ENCODE data around the gene DENND6B. TPM values are rescaled to one million over a fixed set of nuclear protein-coding genes. Genes with fewer than 3 reads are reported as not detected.

The DENND6B gene
- total and polyA plus RNA-seq, 2 experiments from 2014 or later, result 0.71 to 1.3 TPM

DNA sequence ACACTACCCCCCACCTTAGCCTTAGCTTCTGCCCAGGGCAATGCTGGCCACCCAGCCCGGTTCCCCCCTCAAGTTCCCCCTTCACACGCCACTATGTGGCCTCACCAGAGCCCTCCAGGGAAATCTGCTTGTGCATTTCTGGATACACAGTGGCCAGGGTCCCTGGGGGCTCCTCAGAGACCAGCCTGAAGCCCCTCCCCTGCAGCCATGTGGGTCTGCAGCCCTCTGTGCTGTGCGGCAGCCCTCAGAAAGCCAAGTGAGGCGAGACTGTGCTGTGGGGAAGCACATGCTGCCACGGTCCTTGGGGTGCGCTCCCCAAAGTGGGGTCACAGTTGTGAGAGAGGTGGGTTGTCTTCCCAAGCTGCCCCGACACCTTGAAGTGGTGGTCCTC is 17.2 kb downstream of the DENND6B start:
- TF ChIP-seq CREB1 (CRISPR knock-in tag; IDR thresholded peaks at IDR 0.05; ENCODE audit: low read depth), result no peak
- no peak for TF ChIP-seq ZNF331 (CRISPR knock-in tag; IDR thresholded peaks at IDR 0.05; ENCODE audit: low read depth)
- TF ChIP-seq, protein P1, sequence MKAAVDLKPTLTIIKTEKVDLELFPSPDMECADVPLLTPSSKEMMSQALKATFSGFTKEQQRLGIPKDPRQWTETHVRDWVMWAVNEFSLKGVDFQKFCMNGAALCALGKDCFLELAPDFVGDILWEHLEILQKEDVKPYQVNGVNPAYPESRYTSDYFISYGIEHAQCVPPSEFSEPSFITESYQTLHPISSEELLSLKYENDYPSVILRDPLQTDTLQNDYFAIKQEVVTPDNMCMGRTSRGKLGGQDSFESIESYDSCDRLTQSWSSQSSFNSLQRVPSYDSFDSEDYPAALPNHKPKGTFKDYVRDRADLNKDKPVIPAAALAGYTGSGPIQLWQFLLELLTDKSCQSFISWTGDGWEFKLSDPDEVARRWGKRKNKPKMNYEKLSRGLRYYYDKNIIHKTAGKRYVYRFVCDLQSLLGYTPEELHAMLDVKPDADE (IDR thresholded peaks at IDR 0.05), result no peak
- no peak for TF ChIP-seq EZH2phosphoT487 (IDR thresholded peaks at IDR 0.05; ENCODE audit: unreplicated experiment)
- no peak for TF ChIP-seq JUNB (IDR thresholded peaks at IDR 0.05; ENCODE audit: unreplicated experiment)
- no peak for TF ChIP-seq ZNF114 (CRISPR knock-in tag; IDR thresholded peaks at IDR 0.05)
- TF ChIP-seq, protein P2, sequence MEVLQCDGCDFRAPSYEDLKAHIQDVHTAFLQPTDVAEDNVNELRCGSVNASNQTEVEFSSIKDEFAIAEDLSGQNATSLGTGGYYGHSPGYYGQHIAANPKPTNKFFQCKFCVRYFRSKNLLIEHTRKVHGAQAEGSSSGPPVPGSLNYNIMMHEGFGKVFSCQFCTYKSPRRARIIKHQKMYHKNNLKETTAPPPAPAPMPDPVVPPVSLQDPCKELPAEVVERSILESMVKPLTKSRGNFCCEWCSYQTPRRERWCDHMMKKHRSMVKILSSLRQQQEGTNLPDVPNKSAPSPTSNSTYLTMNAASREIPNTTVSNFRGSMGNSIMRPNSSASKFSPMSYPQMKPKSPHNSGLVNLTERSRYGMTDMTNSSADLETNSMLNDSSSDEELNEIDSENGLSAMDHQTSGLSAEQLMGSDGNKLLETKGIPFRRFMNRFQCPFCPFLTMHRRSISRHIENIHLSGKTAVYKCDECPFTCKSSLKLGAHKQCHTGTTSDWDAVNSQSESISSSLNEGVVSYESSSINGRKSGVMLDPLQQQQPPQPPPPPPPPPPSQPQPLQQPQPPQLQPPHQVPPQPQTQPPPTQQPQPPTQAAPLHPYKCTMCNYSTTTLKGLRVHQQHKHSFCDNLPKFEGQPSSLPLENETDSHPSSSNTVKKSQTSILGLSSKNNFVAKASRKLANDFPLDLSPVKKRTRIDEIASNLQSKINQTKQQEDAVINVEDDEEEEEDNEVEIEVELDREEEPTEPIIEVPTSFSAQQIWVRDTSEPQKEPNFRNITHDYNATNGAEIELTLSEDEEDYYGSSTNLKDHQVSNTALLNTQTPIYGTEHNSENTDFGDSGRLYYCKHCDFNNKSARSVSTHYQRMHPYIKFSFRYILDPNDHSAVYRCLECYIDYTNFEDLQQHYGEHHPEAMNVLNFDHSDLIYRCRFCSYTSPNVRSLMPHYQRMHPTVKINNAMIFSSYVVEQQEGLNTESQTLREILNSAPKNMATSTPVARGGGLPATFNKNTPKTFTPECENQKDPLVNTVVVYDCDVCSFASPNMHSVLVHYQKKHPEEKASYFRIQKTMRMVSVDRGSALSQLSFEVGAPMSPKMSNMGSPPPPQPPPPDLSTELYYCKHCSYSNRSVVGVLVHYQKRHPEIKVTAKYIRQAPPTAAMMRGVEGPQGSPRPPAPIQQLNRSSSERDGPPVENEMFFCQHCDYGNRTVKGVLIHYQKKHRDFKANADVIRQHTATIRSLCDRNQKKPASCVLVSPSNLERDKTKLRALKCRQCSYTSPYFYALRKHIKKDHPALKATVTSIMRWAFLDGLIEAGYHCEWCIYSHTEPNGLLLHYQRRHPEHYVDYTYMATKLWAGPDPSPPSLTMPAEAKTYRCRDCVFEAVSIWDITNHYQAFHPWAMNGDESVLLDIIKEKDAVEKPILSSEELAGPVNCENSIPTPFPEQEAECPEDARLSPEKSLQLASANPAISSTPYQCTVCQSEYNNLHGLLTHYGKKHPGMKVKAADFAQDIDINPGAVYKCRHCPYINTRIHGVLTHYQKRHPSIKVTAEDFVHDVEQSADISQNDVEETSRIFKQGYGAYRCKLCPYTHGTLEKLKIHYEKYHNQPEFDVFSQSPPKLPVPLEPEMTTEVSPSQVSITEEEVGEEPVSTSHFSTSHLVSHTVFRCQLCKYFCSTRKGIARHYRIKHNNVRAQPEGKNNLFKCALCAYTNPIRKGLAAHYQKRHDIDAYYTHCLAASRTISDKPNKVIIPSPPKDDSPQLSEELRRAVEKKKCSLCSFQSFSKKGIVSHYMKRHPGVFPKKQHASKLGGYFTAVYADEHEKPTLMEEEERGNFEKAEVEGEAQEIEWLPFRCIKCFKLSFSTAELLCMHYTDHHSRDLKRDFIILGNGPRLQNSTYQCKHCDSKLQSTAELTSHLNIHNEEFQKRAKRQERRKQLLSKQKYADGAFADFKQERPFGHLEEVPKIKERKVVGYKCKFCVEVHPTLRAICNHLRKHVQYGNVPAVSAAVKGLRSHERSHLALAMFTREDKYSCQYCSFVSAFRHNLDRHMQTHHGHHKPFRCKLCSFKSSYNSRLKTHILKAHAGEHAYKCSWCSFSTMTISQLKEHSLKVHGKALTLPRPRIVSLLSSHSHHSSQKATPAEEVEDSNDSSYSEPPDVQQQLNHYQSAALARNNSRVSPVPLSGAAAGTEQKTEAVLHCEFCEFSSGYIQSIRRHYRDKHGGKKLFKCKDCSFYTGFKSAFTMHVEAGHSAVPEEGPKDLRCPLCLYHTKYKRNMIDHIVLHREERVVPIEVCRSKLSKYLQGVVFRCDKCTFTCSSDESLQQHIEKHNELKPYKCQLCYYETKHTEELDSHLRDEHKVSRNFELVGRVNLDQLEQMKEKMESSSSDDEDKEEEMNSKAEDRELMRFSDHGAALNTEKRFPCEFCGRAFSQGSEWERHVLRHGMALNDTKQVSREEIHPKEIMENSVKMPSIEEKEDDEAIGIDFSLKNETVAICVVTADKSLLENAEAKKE (CRISPR knock-in tag; IDR thresholded peaks at IDR 0.05), result no peak
- TF ChIP-seq NANOG (IDR thresholded peaks at IDR 0.05; ENCODE audit: borderline replicate concordance), result no peak
- Mint-ChIP-seq H3K4me1 (peaks cover 17% of the 10 kb centered on the region), H3K4me3 (no peak overlapping the region), H3K27me3 (ENCODE audit: insufficient read depth, low read depth, poor library complexity) (peaks cover 20% of the 10 kb centered on the region), H3K36me3 (ENCODE audit: low read depth) (no peaks in the 10 kb centered on the region), H3K27ac (no peak overlapping the region), H3K9me3 (no peaks in the 10 kb centered on the region)
- Histone ChIP-seq H4K20me1 (replicated peaks; ENCODE audit: insufficient read depth) (peaks cover 5% of the 10 kb centered on the region), H3K4me2 (no peak overlapping the region), H3K79me2 (replicated peaks; ENCODE audit: insufficient read depth) (no peaks in the 10 kb centered on the region), H2AFZ (no peak overlapping the region), H3K36me3 (ENCODE audit: insufficient read depth) (no peaks in the 10 kb centered on the region), H3K27ac (ENCODE audit: low read depth) (no peak overlapping the region), H3K4me1 (ENCODE audit: insufficient read depth) (peaks cover 15% of the 10 kb centered on the region; the same call in 1 of the 2 replicates), H3K9me2 (ENCODE audit: insufficient read depth) (no peaks in the 10 kb centered on the region), H3K27me3 (ENCODE audit: insufficient read depth) (peaks cover 11% of the 10 kb centered on the region), H3K4me3 (no peak overlapping the region), H3F3A (replicated peaks; ENCODE audit: low read depth) (0 out of 2 replicates have a peak, but pooled peaks cover 6% of the 10 kb centered on the region)
- ATAC-seq (no peak), DNase-seq (ENCODE audit: low spot score) (no peak)

Measured in GM23338 (cell line).